Keratinocyte (primary cell): ENCODE results near the gene HOXB6. TPM values are rescaled to one million over a fixed set of nuclear protein-coding genes. Genes with fewer than 3 reads are reported as not detected.

Experiments used
- DNase-seq: peaks from one replicate; pipeline ENCODE4 v3.0.0-alpha.2; 2011; ENCODE audit warnings: low read depth, missing footprints, low spot score
- FAIRE-seq: peaks from 2 replicates; lab custom pipeline; 2011; peaks lifted over from hg19 to GRCh38; lab: Jason Lieb, UNC
- H2AFZ ChIP-seq: 2 replicates; pipeline ENCODE4 v1.6.0; 2012; ENCODE audit warnings: low read length, control low read depth, inconsistent platforms; ENCODE audit not compliant: control insufficient read depth
- H3K27ac ChIP-seq: 2 replicates; pipeline ENCODE4 v1.5.1; 2011; ENCODE audit warnings: low read length; ENCODE audit not compliant: control insufficient read depth, insufficient read depth
- H3K27me3 ChIP-seq: 3 replicates; pipeline ENCODE4 v1.6.0; 2011; ENCODE audit warnings: low read length; ENCODE audit not compliant: control insufficient read depth, insufficient read depth; ENCODE audit errors: extremely low read depth
- H3K36me3 ChIP-seq, 2 experiments: 2 replicates in 1 of 2; 3 replicates in 1 of 2; pipeline ENCODE4 v1.5.1; 2011; ENCODE audit warnings: low read length in 2 of 2, mild to moderate bottlenecking in 1 of 2; ENCODE audit not compliant: control insufficient read depth in 2 of 2, insufficient read depth in 2 of 2; ENCODE audit errors: extremely low read depth in 1 of 2
- H3K4me1 ChIP-seq: 3 replicates; pipeline ENCODE4 v1.5.1; 2011; ENCODE audit warnings: low read length; ENCODE audit not compliant: control insufficient read depth, insufficient read depth; ENCODE audit errors: extremely low read depth
- H3K4me2 ChIP-seq: 3 replicates; pipeline ENCODE4 v1.6.0; 2011; ENCODE audit warnings: low read depth, low read length; ENCODE audit not compliant: control insufficient read depth, insufficient read depth; ENCODE audit errors: extremely low read depth
- H3K4me3 ChIP-seq, 3 experiments: fragments of 200-600 bp in 1 of 3; sonication (generic) in 1 of 3; 2 replicates in 2 of 3; 3 replicates in 1 of 3; pipeline ENCODE4 v1.5.1; 2011 to 2016; ENCODE audit warnings: low read length in 3 of 3, mild to moderate bottlenecking in 3 of 3, control low read depth in 2 of 3, inconsistent platforms in 1 of 3, low read depth in 1 of 3, mixed read lengths in 1 of 3, mixed run types in 1 of 3, moderate library complexity in 1 of 3; ENCODE audit not compliant: control insufficient read depth in 2 of 3, insufficient read depth in 2 of 3; ENCODE audit errors: extremely low read depth in 1 of 3
- H3K79me2 ChIP-seq: 2 replicates; pipeline ENCODE4 v1.6.0; 2012; ENCODE audit warnings: low read length; ENCODE audit not compliant: control insufficient read depth, insufficient read depth
- H3K9ac ChIP-seq: 3 replicates; pipeline ENCODE4 v1.6.0; 2011; ENCODE audit warnings: low read length; ENCODE audit not compliant: control insufficient read depth, insufficient read depth; ENCODE audit errors: extremely low read depth
- H3K9me1 ChIP-seq: 3 replicates; pipeline ENCODE4 v1.6.0; 2011; ENCODE audit warnings: low read length; ENCODE audit not compliant: control insufficient read depth, insufficient read depth; ENCODE audit errors: extremely low read depth
- H3K9me3 ChIP-seq: 2 replicates; pipeline ENCODE4 v1.5.1; 2012; ENCODE audit warnings: low read depth, low read length; ENCODE audit not compliant: control insufficient read depth
- H4K20me1 ChIP-seq: 3 replicates; pipeline ENCODE4 v1.6.0; 2011; ENCODE audit warnings: low read length; ENCODE audit not compliant: control insufficient read depth, insufficient read depth; ENCODE audit errors: extremely low read depth
- CTCF ChIP-seq, 3 experiments: IDR thresholded peaks in 1 of 3; conservative IDR thresholded peaks in 1 of 3; optimal IDR thresholded peaks in 1 of 3; 2 replicates in 2 of 3; 3 replicates in 1 of 3; pipeline versions ENCODE3 to v1.5.1; 2011; ENCODE audit warnings: low read length in 3 of 3, mild to moderate bottlenecking in 3 of 3, moderate library complexity in 2 of 3, control low read depth in 1 of 3, inconsistent platforms in 1 of 3; ENCODE audit not compliant: insufficient read depth in 2 of 3; ENCODE audit errors: extremely low read depth in 1 of 3
- EZH2 ChIP-seq: IDR thresholded peaks from one replicate; pipeline ENCODE4 v1.6.1; 2012; ENCODE audit warnings: inconsistent platforms, mild to moderate bottlenecking, low read length, moderate library complexity
- dilution Hi-C: fragments of 300-500 bp; cut with MboI; formaldehyde crosslinking; loops from one replicate; pipeline ENCODE4 v1.7.0; 2020; ENCODE audit warnings: low sequenced_read_pairs; ENCODE audit not compliant: extremely low pct_ligation_motif_present
- polyA plus RNA-seq, 5 experiments: library from polyadenylated mRNA; depleted of rRNA in 3 of 5; stranded (reverse) in 3 of 5; stranded (forward) in 1 of 5; unstranded in 1 of 5; fragments of >200 nt; gene quantifications; 1 replicate in 1 of 5; 2 replicates in 3 of 5; 3 replicates in 1 of 5; pipeline versions ENCODE4 v1.2.1 to v1.2.3, GENCODE V29; 2011 to 2012; ENCODE audit warnings: missing spikeins in 2 of 5, low read depth in 1 of 5, low replicate concordance in 1 of 5

Gene HOXB6
- polyA plus RNA-seq, 1 donor (not counting 4 experiments of a cell fraction or from before 2014, with no cell fraction given): 0.62 TPM

GRCh38 chr17:48615047-48615962 is 10.5 kb upstream of the HOXB6 start, which contains the start of gene HOXB8:
TSS of gene HOXB8 (minus strand) at chr17:48615292. CDS start at chr17:48614704, 588 bp downstream.
- Histone ChIP-seq H3K4me2 (peak within 1 kb of the TSS; percentile 45), H3K79me2 (no peaks in the 10 kb centered on the region), H3K9me1 (peaks cover 2% of the 10 kb centered on the region), H3K27me3 (peaks cover 95% of the 10 kb centered on the region), H3K4me3 (peak within 1 kb of the TSS in 1 of 3 experiments; percentile 18), H3K9ac (no peak within 1 kb of the TSS), H3K9me3 (no peaks in the 10 kb centered on the region), H2AFZ (no peak within 1 kb of the TSS), H3K36me3 (no peaks in the 10 kb centered on the region), H3K4me1 (peaks cover 8% of the 10 kb centered on the region), H4K20me1 (no peaks in the 10 kb centered on the region), H3K27ac (no peak within 1 kb of the TSS)
- no peak for FAIRE-seq
- DNase-seq: no peak
- dilution Hi-C loops: no loop called here
- TF ChIP-seq CTCF (optimal IDR thresholded peaks at IDR 0.05 in 1 of 3, IDR thresholded peaks at IDR 0.05 in 1 of 3, conservative IDR thresholded peaks at IDR 0.05 in 1 of 3; ENCODE audit: extremely low read depth in 1 of 3, insufficient read depth in 2 of 3, low read length in 3 of 3): no peak
- TF ChIP-seq EZH2: peak; percentile 92

GRCh38 chr17:48613862-48614694 is 9.3 kb upstream of the HOXB6 start:
- H3K79me2 ChIP-seq: no peaks in the 10 kb centered on the region
- peak overlapping the region; percentile 45 for H3K4me2 ChIP-seq
- peaks cover 8% of the 10 kb centered on the region for H3K4me1 ChIP-seq
- no peaks in the 10 kb centered on the region for H4K20me1 ChIP-seq
- H3K27me3 ChIP-seq: peaks cover 93% of the 10 kb centered on the region
- H3K9me3 ChIP-seq: no peaks in the 10 kb centered on the region
- peaks cover 2% of the 10 kb centered on the region for H3K9me1 ChIP-seq
- no peak overlapping the region for H3K27ac ChIP-seq
- DNase-seq (no peak), FAIRE-seq (no peak)
- H3K9ac ChIP-seq: no peak overlapping the region
- dilution Hi-C loops: no loop called here
- TF ChIP-seq EZH2: peak; percentile 97
- TF ChIP-seq CTCF (optimal IDR thresholded peaks at IDR 0.05 in 1 of 3, IDR thresholded peaks at IDR 0.05 in 1 of 3, conservative IDR thresholded peaks at IDR 0.05 in 1 of 3; ENCODE audit: extremely low read depth in 1 of 3, insufficient read depth in 2 of 3, low read length in 3 of 3): no peak
- no peaks in the 10 kb centered on the region for H3K36me3 ChIP-seq
- no peak overlapping the region for H2AFZ ChIP-seq
- peak overlapping the region in 1 of 3 experiments; percentile 18 for H3K4me3 ChIP-seq
